C1 segment of cervical spinal cord (tissue), 14 donors: ENCODE results near the gene SH3RF1.
"Not testable (repeated sequence)": the region's sequence is repeated elsewhere in the genome, so short reads cannot be mapped to it uniquely, and the experiment has no call there.

Experiments used
- DNase-seq, 14 donors: peaks; one replicate each; lab custom pipeline; 2025; lab: John Stamatoyannopoulos, UW

The SH3RF1 gene

GRCh38 chr4:169270810-169271691 lies at the start of gene SH3RF1:
SH3RF1 (minus strand) TSS chr4:169270956; CDS start chr4:169269212, 1,744 bp downstream.
- peak in 13 of 14 donors; percentile 6 to 81 (median 66) for DNase-seq

- no peak for DNase-seq
Observed at GRCh38 chr4:169315530-169316343, 45.0 kb upstream of the SH3RF1 start.

DNA sequence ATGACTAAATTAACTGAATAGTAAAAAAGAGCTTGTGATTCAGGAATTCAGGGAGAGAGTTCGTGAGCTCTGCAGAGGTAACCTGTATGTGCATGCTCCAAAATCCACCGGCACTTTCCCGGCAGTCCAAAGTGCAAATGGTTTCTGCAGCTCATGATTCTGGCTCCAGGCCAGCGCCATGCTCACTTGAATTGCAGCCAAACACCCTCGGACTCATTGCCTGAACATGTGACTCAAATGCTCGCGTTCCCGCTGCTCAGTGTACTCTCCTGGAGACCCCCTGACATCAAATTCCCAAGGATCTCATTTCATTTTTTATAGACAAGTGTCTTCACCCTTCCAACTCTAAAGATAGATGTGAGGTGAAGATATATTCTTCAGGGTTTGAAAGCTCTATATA lies 44.1 kb upstream of the SH3RF1 start:
- peak in 5 of 14 donors; percentile 2 to 25 (median 18) for DNase-seq

- no peak for DNase-seq
Observed at GRCh38 chr4:169313732-169314131, 43.0 kb upstream of the SH3RF1 start.

- DNase-seq = no peak
Observed at GRCh38 chr4:169312690-169313422, 42.1 kb upstream of the SH3RF1 start.

DNA sequence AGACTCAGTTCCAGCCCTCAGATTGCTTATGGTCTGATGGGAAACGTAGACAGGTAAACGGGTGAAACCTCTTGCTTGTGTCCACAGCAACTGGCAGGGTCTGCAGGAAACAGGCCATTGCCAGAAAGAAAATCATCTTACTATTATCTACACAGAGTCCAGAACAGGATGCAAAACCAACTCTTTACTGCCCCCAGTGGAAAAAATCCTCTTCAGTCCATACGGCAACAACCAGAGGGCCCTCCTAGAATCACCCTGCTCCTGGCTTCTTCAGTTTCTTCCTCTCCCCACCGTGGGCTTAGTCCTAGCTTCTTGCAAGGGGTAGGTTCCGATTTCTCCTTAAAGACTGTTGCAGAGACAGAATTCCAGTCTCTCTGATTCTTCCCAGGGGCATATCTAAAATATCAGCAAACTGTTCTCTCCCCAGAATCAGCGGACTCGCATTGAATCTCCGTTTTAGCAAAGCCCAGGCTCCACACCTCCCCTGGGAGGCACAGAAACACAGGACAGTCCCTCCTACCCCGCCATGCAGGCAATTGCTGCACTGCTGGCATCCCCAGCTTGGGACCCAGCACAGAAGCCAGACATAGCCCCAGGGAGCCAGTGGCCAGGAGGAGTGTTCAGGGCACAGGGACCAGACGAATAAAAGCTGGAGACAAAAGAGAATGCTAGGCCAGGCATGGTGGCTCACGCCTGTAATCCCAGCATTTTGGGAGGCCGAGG lies 41.0 kb upstream of the SH3RF1 start:
- DNase-seq = peak in 1 of 14 donors; percentile 14

GRCh38 chr4:169309326-169309967 lies 38.7 kb upstream of the SH3RF1 start:
- DNase-seq = no peak

DNA sequence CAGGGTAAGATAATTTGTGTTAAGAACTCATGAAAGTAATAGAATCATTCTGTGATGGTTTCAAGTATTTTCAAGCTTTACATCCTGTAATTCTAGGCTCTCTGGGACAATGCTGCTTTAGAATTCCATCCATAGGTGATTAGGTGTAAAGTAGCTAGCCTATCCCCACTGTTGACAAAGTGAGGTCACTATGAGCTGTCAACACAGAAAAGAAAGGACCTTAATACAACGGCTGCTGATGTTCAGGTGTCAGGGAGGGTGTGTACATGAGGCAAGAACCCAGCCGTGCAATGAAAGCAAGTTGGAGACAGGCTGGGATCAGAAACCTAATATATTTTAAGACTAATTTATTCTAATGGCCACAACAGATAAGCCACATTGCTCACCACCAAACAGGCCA lies 36.8 kb upstream of the SH3RF1 start:
- DNase-seq = no peak

- DNase-seq = no peak
Observed at GRCh38 chr4:169305651-169306050, 34.9 kb upstream of the SH3RF1 start.

GRCh38 chr4:169305173-169305572 lies 34.4 kb upstream of the SH3RF1 start:
- no peak for DNase-seq

DNA sequence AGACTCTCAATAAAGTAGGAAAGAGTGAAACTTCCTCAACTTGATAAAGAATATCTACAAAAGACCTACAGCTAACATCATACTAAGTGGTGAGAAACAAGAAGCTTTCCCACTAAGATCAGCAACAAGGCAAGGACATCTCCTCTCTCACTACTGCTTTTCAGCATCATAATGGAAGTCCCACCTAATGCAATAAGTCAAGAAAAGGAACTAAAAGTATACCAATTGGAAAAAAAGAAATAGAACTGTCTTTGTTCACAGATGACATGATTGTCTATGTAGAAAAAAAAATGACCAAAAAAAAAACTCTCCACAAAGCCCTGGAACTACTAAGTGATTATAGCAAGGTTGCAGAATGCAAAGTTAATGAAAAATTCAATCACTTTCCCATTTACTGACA lies 25.1 kb upstream of the SH3RF1 start:
- DNase-seq = no peak

DNA sequence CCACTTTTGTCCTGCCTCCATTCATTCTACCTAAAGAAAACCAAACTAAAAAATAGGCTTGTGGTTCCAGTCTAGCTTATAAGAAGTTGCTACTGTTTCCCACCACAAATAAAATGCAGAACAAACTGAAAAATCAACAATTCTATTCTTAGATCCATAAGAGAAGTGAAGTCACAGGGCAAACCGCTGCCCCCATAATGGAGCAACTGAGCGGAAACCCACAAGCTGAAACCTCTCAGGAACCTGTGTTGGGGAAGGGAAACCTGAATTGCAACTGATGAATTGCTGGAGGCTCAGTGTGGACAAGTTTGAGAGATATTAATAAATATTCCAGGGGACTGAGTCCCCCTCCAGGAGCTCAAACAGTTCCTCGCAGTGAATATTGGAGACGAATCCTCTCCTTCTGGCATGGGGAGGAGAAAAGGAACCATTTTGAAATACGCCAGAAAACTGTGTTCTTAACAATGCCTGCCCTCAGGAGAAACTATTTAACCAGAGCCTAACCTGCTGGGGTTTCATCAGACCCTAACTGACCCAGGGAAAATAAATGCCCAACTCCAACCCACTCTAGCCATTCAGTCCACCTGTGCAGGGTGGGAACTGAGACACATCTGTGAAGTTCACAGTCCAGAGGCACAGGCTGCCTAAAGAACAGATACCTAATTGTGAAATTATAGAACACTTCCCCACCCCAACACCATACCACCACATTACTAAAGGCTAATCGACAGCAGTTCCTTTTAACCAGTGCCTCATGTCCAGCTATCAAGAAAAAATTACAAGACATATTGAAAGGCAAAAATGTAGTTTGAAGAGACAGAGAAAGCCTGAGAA lies 22.8 kb upstream of the SH3RF1 start:
- peak in 2 of 14 donors; percentile 15 to 21 for DNase-seq

DNA sequence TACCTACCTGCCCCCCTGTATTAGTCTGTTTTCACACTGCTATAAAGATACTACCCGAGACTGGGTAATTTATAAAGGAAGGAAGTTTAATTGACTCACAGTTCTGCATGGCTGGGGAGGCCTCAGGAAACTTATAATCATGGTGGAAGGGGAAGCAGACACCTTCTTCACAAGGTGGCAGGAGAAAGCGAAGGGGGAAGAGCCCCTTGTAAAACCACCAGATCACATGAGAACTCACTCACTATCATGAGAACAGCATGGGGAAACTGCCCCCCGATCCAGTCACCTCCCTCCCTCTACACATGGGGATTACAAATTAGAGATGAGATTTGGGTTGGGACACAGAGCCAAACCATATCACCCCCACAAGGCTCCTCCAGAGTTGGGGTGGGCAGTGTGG lies 17.2 kb upstream of the SH3RF1 start:
- DNase-seq = not testable (repeated sequence)

GRCh38 chr4:169286562-169287301 lies 16.0 kb upstream of the SH3RF1 start:
- DNase-seq = no peak

DNA sequence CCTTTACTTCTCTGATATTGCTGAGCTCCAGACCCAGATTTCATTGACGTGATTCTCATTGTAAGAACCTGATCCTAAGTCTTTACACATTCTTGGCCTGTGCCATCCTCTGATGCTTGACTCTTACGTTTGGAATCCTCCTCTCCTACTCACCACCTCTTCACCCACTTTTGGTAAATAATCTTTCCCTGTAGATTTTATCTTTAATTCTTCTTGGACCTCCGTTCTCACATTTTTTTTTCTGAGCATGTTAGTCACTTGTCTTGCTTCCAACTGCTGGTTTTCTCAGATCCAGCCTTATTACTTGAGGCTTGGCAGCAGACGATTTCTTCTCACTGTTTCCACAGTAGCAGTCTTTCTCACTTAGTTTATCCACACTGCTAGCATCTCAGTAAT lies 12.4 kb upstream of the SH3RF1 start:
- no peak for DNase-seq

DNA sequence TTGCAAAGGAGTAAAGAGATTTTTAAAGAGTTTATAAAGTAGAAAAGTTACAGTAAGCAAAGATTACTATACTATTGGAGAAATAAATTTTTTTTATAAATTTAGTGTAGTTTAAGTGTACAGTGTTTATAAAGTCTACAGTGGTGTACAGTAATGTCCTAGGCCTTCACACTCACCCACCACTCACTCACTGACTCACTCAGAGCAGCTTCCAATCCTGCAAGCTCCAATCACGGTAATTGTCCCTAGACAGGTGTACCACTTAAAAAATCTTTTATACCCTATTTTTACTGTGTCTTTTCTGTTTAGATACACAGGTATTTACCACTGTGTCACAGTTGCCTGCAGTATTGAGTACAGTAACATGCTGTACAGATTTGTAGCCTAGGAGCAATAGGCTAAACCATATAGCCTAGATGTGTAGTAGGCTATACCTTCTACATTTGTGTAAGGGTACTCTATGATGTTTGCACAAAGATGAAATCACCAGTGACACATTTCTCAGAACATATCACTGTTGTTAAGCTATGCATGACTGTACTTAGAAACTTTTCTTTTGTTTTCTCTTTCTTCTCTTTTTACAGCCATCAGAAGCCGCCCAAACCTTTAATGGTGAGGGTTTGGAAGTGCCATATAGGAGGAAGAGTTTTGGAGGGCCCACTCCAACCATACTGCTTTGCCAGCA lies 11.8 kb upstream of the SH3RF1 start:
- DNase-seq = no peak

- no peak for DNase-seq
Observed at GRCh38 chr4:169279108-169279507, 8.4 kb upstream of the SH3RF1 start.

GRCh38 chr4:169278624-169279023 lies 7.9 kb upstream of the SH3RF1 start:
- DNase-seq = no peak
